ENCODE results near the gene TMED5.

TMED5 gene

DNA sequence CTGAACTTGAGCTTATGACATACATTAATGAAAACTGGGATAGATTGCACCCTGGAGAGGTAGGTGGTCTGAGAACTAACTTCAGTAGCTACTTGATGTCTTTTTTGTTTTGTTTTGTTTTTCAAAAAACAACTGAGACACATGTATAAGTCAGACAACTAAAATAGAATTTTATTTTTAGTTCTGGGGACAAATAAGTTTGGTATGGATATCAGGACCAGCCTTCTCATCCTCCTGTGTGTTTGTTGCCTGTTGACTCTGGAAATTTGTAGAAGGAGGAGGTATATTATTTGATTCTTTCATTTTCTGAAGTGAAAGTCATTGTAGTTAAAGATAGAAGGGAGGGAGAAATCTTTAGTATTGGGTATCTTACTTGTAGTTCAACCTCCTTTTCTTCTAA is 59.6 kb downstream of the TMED5 start:
- no peak for DNase-seq

DNA sequence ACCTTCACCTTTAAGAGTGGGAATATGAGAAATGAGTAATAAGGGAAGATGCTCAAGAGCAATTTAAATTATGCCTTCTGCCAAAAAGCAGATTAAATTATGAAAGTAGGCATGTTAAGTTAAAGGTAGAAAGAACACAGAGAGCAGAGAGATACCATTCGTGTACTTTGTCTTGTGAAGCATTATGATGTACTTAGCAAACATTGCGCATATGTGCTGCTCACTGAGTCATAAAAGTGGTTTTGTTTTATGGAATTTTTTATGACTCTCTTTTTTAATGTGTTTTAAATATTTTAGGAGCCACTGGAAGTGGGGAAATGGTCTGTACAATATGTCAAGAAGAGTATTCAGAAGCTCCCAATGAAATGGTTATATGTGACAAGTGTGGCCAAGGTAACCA is 65.8 kb downstream of the TMED5 start:
- DNase-seq, result no peak

DNA sequence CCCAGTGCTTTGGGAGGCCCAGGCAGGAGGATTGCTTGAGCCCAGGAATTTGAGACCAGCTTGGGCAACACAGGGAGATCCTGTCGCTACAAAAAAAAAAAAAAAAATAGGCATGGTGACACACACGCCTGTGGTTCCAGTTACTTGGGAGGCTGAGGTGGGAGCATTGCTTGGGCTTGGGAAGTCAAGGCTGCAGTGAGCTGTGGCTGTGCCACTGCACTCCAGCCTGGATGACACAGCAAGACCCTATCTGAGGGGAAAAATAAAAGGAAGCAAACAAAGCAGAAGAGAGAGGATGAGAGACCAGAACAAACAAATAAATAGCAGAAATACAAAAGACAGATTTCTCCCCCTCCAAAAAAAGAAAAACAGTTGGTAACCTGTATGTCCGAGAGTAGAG is 67.1 kb downstream of the TMED5 start:
- no peak for DNase-seq

DNA sequence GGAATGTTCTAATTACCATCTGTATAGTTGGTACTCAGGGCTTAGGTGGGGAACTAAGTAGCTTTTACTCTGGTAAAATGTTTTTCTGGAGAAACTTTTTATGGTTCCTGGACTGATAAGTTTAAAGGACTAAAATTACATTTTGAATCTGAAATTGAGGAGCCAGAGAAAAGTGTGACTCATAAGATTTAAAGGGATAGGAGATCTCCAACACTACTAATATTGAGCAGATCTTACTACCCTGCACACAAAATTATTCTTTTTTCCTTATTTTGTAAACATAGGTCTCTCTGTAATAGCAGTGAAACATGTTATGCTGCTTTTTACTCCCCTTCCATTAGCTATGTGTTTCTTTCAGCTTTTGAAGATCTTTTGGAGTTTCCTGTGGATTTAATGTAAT is 68.7 kb downstream of the TMED5 start:
- DNase-seq, result no peak

DNA sequence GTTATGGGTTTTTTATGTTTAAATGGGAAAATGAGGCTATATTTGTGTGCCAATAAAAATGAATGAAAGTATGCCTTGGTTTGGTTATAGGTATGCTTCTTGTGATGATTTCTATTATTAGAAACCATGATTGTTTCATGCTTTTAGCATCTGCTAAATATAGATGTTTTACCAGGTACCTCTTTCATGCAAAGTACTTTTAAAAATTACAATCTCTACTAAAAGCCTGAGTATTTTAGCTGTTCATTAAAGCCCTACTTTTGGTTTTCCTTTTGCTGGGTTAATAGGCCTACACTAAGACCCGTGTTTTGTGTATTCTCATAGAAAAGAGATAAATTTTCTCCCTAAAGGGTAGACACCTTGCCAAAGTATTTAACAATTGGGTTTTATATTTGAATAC is 69.1 kb downstream of the TMED5 start:
- DNase-seq, result no peak

DNA sequence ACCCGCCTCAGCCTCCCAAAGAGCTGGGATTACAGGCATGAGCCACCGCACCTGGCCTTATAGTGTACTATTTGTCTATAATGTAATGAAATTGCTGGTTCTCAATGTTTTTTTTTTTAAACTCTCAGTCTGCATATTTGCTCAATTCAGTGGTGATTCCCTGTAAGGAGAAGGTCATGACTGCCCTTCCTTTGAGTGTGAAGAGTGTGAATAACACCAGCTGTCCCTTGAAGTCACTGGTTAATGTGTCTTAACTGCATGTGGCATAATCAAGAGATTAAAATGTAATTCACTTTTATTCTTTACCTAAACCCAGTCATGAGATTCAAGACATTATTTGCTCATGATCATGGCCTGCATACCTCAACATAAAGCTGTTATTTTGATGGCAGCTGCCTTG is 70.6 kb downstream of the TMED5 start:
- no peak for DNase-seq

DNA sequence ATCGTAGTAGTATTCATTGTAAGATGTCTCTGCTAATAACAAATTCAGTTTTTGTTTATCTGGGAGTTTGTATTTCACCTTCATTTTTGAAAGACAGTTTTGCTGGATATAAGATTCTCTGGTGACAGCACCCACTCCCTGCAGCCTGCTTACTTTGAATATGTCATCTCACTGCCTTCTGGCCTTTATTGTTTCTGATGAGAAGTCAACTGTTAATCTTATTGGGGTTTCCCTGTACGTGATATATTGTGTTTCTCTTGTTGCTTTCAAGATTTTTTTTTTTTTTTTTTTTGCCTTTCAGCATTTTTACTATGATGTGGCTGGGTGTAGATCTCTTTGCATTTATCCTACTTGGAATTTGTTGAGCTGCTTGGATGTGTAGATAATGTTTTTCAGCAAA is 71.9 kb downstream of the TMED5 start:
- no peak for DNase-seq

DNA sequence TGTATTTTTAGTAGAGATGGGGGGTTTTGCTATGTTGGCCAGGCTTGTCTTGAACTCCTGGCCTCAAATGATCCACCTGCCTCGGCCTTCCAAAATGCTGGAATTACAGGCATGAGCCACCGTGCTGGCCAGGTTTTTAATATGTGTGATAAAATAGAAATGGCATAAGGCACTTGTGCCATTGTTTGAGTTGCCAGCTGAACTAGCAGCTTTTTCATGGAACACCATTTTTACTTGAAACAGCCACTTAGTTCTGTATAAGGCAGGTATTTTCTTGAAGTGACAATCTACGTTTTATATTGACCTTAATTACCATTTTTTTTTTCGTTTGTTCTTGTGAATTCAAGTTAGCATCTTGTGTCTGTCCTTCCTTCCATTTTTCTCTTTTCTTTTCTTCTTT is 72.8 kb downstream of the TMED5 start:
- DNase-seq, result no peak

DNA sequence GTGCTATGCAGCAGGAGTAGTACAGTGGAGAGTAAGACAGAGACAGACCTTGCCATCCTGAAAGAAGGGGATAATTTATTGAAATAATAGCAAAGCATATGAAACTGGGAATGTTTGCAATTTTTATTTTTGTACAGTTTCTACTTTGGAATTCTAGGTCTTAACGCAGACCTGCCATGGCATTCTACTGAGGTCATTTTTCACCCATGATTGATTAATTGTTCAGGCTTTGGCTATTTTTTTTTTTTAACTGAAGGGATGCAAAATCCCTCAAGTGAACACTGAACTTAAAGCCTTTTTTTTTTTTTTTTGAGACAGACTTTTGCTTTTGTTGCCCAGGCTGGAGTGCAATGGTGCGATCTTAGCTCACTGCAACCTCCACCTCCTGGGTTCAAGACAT is 74.0 kb downstream of the TMED5 start:
- no peak for DNase-seq

DNA sequence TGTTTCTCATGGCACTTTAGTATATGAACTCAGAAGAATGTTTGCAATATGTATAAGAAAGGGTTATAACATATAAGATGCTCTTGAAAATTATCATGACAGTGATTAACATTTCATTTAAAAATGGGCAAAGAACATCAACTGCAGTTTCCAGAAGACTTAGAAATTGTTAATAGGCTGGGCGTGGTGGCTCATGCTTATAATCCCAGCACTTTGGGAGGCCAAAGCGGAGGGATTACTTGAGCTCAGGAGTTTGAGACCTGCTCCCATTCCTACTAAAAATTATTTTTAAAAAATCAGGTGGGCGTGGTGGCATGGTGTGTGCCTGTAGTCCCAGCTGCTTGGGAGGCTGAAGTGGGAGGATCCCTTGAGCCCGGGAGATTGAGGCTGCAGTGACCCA is 78.1 kb downstream of the TMED5 start:
- DNase-seq, result no peak
